PC-9 (cell line): Measurements from ENCODE around the gene F11R.

ENCODE experiments used
- EZH2 ChIP-seq: fragments of 200-600 bp; sonication (generic); IDR thresholded peaks from 2 replicates; pipeline ENCODE4 v1.8.0; 2017; ENCODE audit warnings: antibody characterized with exemption, low read depth
- TF ChIP-seq, protein P1 (sequence below): fragments of 200-600 bp; sonication (generic); conservative IDR thresholded peaks from 2 replicates; pipeline ENCODE4 v1.6.1; 2017; ENCODE audit warnings: mixed run types, antibody characterized with exemption, mild to moderate bottlenecking, moderate library complexity

DNA sequence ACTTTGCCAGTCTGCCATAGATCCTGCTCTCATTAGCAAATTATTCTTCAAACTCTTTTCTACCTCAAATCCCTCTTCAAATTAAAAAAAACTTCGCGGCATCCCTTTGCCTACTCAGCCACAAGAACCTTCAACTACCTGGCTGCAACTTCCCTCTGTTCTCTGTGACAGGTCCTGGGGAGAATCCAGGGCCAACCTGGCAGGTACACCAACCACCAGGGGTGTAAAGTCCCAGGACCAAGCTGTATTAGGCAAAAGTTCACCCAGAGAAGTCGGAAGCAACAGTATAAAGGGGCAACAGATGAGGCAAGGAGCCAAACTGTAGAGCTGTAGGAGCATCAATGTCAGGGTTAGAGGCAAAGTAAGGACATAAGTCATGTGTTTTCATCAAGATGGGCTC is 48.0 kb downstream of the F11R start:
- TF ChIP-seq, protein P1, sequence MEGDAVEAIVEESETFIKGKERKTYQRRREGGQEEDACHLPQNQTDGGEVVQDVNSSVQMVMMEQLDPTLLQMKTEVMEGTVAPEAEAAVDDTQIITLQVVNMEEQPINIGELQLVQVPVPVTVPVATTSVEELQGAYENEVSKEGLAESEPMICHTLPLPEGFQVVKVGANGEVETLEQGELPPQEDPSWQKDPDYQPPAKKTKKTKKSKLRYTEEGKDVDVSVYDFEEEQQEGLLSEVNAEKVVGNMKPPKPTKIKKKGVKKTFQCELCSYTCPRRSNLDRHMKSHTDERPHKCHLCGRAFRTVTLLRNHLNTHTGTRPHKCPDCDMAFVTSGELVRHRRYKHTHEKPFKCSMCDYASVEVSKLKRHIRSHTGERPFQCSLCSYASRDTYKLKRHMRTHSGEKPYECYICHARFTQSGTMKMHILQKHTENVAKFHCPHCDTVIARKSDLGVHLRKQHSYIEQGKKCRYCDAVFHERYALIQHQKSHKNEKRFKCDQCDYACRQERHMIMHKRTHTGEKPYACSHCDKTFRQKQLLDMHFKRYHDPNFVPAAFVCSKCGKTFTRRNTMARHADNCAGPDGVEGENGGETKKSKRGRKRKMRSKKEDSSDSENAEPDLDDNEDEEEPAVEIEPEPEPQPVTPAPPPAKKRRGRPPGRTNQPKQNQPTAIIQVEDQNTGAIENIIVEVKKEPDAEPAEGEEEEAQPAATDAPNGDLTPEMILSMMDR, result no peak
- no peak for TF ChIP-seq EZH2
